BLaER1 treated with 17β-estradiol and CSF1 and Interleukin-3, amounts not matched to agents 10 nM and 100 nM (cell line): Measurements from ENCODE around the gene TNS2.

Experiments used
- H3K27ac ChIP-seq, 11 experiments: shearing (Covaris generic); formaldehyde crosslinking; 2 replicates each; pipeline ENCODE4 v1.8.1; 2022
- H3K27me3 ChIP-seq, 11 experiments: shearing (Covaris generic); formaldehyde crosslinking; 2 replicates each; pipeline ENCODE4 v1.8.1; 2022
- H3K36me3 ChIP-seq, 11 experiments: shearing (Covaris generic); formaldehyde crosslinking; 2 replicates each; pipeline ENCODE4 v1.8.1; 2022
- H3K4me1 ChIP-seq, 10 experiments: shearing (Covaris generic); formaldehyde crosslinking; 2 replicates each; pipeline ENCODE4 v1.8.1; 2022
- H3K4me2 ChIP-seq, 11 experiments: shearing (Covaris generic); formaldehyde crosslinking; 2 replicates each; pipeline ENCODE4 v1.8.1; 2022
- H3K4me3 ChIP-seq, 10 experiments: shearing (Covaris generic); formaldehyde crosslinking; 2 replicates each; pipeline ENCODE4 v1.8.1; 2022
- H3K9ac ChIP-seq, 11 experiments: shearing (Covaris generic); formaldehyde crosslinking; 2 replicates each; pipeline ENCODE4 v1.8.1; 2022
- H3K9me3 ChIP-seq, 11 experiments: shearing (Covaris generic); formaldehyde crosslinking; replicated peaks in 1 of 11; 2 replicates each; pipeline ENCODE4 v1.8.1; 2022
- H4K20me1 ChIP-seq, 11 experiments: shearing (Covaris generic); formaldehyde crosslinking; 2 replicates each; pipeline ENCODE4 v1.8.1; 2022
- Cebpa-rat ChIP-seq, 11 experiments: shearing (Covaris generic); IDR thresholded peaks; 2 replicates each; pipeline ENCODE4 v1.8.1; 2022

TNS2 gene

GRCh38 chr12:53076461-53076860 lies 26.6 kb downstream of the TNS2 start:
- Histone ChIP-seq H3K9me3 (no peaks in the 10 kb centered on the region), H3K27ac (no peak overlapping the region), H3K4me3 (no peak overlapping the region), H3K4me1 (peaks cover 32 to 62% (median 42%) of the 10 kb centered on the region in 10 experiments), H3K27me3 (no peaks in the 10 kb centered on the region), H3K4me2 (no peak overlapping the region), H3K9ac (peak overlapping the region in 3 of 11 experiments; percentile 6 to 41 (median 9); a peak in 3 of 22 replicates), H3K36me3 (peaks cover 32 to 52% (median 41%) of the 10 kb centered on the region in 11 experiments), H4K20me1 (peaks cover 0 to 14% (median 0%) of the 10 kb centered on the region in 11 experiments; a peak in 3 of 22 replicates)
- TF ChIP-seq Cebpa-rat (IDR thresholded peaks at IDR 0.05), result no peak

- H3K9me3 ChIP-seq, result no peaks in the 10 kb centered on the region
- H3K27ac ChIP-seq, result no peak overlapping the region
- H3K4me1 ChIP-seq, result peaks cover 27 to 57% (median 36%) of the 10 kb centered on the region in 10 experiments
- H3K4me3 ChIP-seq, result no peak overlapping the region
- no peaks in the 10 kb centered on the region for H3K27me3 ChIP-seq
- no peak for TF ChIP-seq Cebpa-rat (IDR thresholded peaks at IDR 0.05)
- H3K4me2 ChIP-seq, result peak overlapping the region in 5 of 11 experiments; percentile 86 to 98 (median 95); a peak in 6 of 22 replicates
- peaks cover 31 to 47% (median 40%) of the 10 kb centered on the region in 11 experiments for H3K36me3 ChIP-seq
- H3K9ac ChIP-seq, result peak overlapping the region in 4 of 11 experiments; percentile 3 to 90 (median 18); a peak in 2 of 22 replicates
- H4K20me1 ChIP-seq, result peaks cover 0 to 8% (median 0%) of the 10 kb centered on the region in 11 experiments; a peak in 3 of 22 replicates
Observed at GRCh38 chr12:53077030-53077429, 27.2 kb downstream of the TNS2 start.

GRCh38 chr12:53078425-53079225 lies 28.8 kb downstream of the TNS2 start:
- Histone ChIP-seq H3K9ac (peak overlapping the region; percentile 77 to 90 (median 83)), H3K4me2 (peak overlapping the region; percentile 84 to 98 (median 95)), H3K4me3 (peak overlapping the region; percentile 66 to 83 (median 76)), H3K9me3 (peaks cover 0 to 2% (median 0%) of the 10 kb centered on the region in 11 experiments; a peak in 2 of 22 replicates), H4K20me1 (no peaks in the 10 kb centered on the region), H3K27ac (peak overlapping the region; percentile 25 to 90 (median 85); a peak in 20 of 22 replicates), H3K36me3 (peaks cover 31 to 43% (median 37%) of the 10 kb centered on the region in 11 experiments), H3K27me3 (no peaks in the 10 kb centered on the region), H3K4me1 (peaks cover 18 to 41% (median 24%) of the 10 kb centered on the region in 10 experiments)
- no peak for TF ChIP-seq Cebpa-rat (IDR thresholded peaks at IDR 0.05)

GRCh38 chr12:53079226-53080117 lies 29.6 kb downstream of the TNS2 start, which contains the start of gene SPRYD3:
Gene SPRYD3 (minus strand): TSS chr12:53079390. CDS start chr12:53079333, 57 bp downstream.
- Histone ChIP-seq H3K36me3 (peaks cover 23 to 35% (median 29%) of the 10 kb centered on the region in 11 experiments), H3K9ac (peak within 1 kb of the TSS; percentile 77 to 90 (median 83)), H3K4me1 (peaks cover 18 to 32% (median 22%) of the 10 kb centered on the region in 10 experiments), H3K27ac (peak within 1 kb of the TSS; percentile 68 to 90 (median 85)), H4K20me1 (no peaks in the 10 kb centered on the region), H3K4me3 (peak within 1 kb of the TSS; percentile 66 to 83 (median 76)), H3K4me2 (peak within 1 kb of the TSS; percentile 93 to 98 (median 95)), H3K9me3 (peaks cover 0 to 11% (median 6%) of the 10 kb centered on the region in 11 experiments; a peak in 12 of 22 replicates), H3K27me3 (no peaks in the 10 kb centered on the region)
- TF ChIP-seq Cebpa-rat (IDR thresholded peaks at IDR 0.05), result no peak

- H3K9ac ChIP-seq, result no peak overlapping the region
Observed at GRCh38 chr12:53082637-53083175, 32.8 kb downstream of the TNS2 start.

GRCh38 chr12:53086361-53086760 lies 36.5 kb downstream of the TNS2 start:
- H3K4me3 ChIP-seq, result no peak overlapping the region
- H4K20me1 ChIP-seq, result no peaks in the 10 kb centered on the region
- no peaks in the 10 kb centered on the region for H3K36me3 ChIP-seq
- TF ChIP-seq Cebpa-rat (IDR thresholded peaks at IDR 0.05), result no peak
- no peaks in the 10 kb centered on the region for H3K27me3 ChIP-seq
- no peaks in the 10 kb centered on the region for H3K4me1 ChIP-seq
- no peak overlapping the region for H3K4me2 ChIP-seq
- H3K9me3 ChIP-seq, result peaks cover 0 to 14% (median 8%) of the 10 kb centered on the region in 11 experiments; a peak in 12 of 22 replicates
- no peak overlapping the region for H3K9ac ChIP-seq
- no peak overlapping the region for H3K27ac ChIP-seq

More at GRCh38 chr12:53082637-53083175, 32.8 kb downstream of the TNS2 start:
- H3K4me3 ChIP-seq, result no peak overlapping the region
- no peak overlapping the region for H3K4me2 ChIP-seq
- H3K9me3 ChIP-seq, result peaks cover 0 to 14% (median 8%) of the 10 kb centered on the region in 11 experiments; a peak in 12 of 22 replicates
- no peaks in the 10 kb centered on the region for H4K20me1 ChIP-seq
- no peak overlapping the region for H3K27ac ChIP-seq
- H3K4me1 ChIP-seq, result peaks cover 16 to 22% (median 17%) of the 10 kb centered on the region in 10 experiments
- H3K36me3 ChIP-seq, result peaks cover 0 to 3% (median 0%) of the 10 kb centered on the region in 11 experiments; a peak in 2 of 22 replicates
- TF ChIP-seq Cebpa-rat (IDR thresholded peaks at IDR 0.05), result no peak
- H3K27me3 ChIP-seq, result no peaks in the 10 kb centered on the region

GRCh38 chr12:53090105-53090504 lies 40.2 kb downstream of the TNS2 start:
- H3K27ac ChIP-seq, result no peak overlapping the region
- no peaks in the 10 kb centered on the region for H4K20me1 ChIP-seq

GRCh38 chr12:53090554-53090953 lies 40.7 kb downstream of the TNS2 start:
- peaks cover 0 to under 1% (median 0%) of the 10 kb centered on the region in 11 experiments; a peak in 1 of 22 replicates for H3K27me3 ChIP-seq
- H3K4me2 ChIP-seq, result no peak overlapping the region
- no peaks in the 10 kb centered on the region for H3K36me3 ChIP-seq
- H3K4me3 ChIP-seq, result no peak overlapping the region
- peaks cover 0 to 23% (median 6%) of the 10 kb centered on the region in 10 experiments; a peak in 10 of 20 replicates for H3K4me1 ChIP-seq
- H4K20me1 ChIP-seq, result no peaks in the 10 kb centered on the region
- H3K9ac ChIP-seq, result no peak overlapping the region
- no peak overlapping the region for H3K27ac ChIP-seq
- no peak for TF ChIP-seq Cebpa-rat (IDR thresholded peaks at IDR 0.05)
- H3K9me3 ChIP-seq, result no peaks in the 10 kb centered on the region

More at GRCh38 chr12:53090105-53090504, 40.2 kb downstream of the TNS2 start:
- H3K27me3 ChIP-seq, result no peaks in the 10 kb centered on the region
- H3K4me1 ChIP-seq, result peaks cover 0 to 23% (median 6%) of the 10 kb centered on the region in 10 experiments; a peak in 10 of 20 replicates
- H3K36me3 ChIP-seq, result no peaks in the 10 kb centered on the region
- H3K4me3 ChIP-seq, result no peak overlapping the region
- no peak overlapping the region for H3K9ac ChIP-seq
- H3K4me2 ChIP-seq, result no peak overlapping the region
- TF ChIP-seq Cebpa-rat (IDR thresholded peaks at IDR 0.05), result no peak
- H3K9me3 ChIP-seq, result no peaks in the 10 kb centered on the region
